ENCODE results near the gene ADGB.
"Not testable (repeated sequence)": the region's sequence is repeated elsewhere in the genome, so short reads cannot be mapped to it uniquely, and the experiment has no call there.

The ADGB gene

GRCh38 chr6:146840641-146841040, 241.9 kb downstream of the ADGB start:
- TF ChIP-seq, protein P1, sequence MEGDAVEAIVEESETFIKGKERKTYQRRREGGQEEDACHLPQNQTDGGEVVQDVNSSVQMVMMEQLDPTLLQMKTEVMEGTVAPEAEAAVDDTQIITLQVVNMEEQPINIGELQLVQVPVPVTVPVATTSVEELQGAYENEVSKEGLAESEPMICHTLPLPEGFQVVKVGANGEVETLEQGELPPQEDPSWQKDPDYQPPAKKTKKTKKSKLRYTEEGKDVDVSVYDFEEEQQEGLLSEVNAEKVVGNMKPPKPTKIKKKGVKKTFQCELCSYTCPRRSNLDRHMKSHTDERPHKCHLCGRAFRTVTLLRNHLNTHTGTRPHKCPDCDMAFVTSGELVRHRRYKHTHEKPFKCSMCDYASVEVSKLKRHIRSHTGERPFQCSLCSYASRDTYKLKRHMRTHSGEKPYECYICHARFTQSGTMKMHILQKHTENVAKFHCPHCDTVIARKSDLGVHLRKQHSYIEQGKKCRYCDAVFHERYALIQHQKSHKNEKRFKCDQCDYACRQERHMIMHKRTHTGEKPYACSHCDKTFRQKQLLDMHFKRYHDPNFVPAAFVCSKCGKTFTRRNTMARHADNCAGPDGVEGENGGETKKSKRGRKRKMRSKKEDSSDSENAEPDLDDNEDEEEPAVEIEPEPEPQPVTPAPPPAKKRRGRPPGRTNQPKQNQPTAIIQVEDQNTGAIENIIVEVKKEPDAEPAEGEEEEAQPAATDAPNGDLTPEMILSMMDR (IDR thresholded peaks at IDR 0.05; ENCODE audit: insufficient read depth, low read length, poor library complexity, severe bottlenecking) = no peak
- H3K36me3 ChIP-seq (ENCODE audit: control insufficient read depth, insufficient read depth, low read length) = no peaks in the 10 kb centered on the region
- DNase-seq (ENCODE audit: extremely low read depth, insufficient read length) = no peak

GRCh38 chr6:146847426-146847825, 248.7 kb downstream of the ADGB start:
- TF ChIP-seq, protein P1 (IDR thresholded peaks at IDR 0.05; ENCODE audit: insufficient read depth, low read length, poor library complexity, severe bottlenecking) = no peak
- H3K36me3 ChIP-seq (ENCODE audit: control insufficient read depth, insufficient read depth, low read length) = no peaks in the 10 kb centered on the region
- H3K27me3 ChIP-seq (replicated peaks; ENCODE audit: control insufficient read depth, insufficient read depth, low read length) = no peaks in the 10 kb centered on the region; the same call in 1 of the 2 replicates
- no peak overlapping the region for H3K4me3 ChIP-seq (replicated peaks; ENCODE audit: low read depth, low read length)
- DNase-seq (ENCODE audit: extremely low read depth, insufficient read length) = no peak

More at GRCh38 chr6:146840641-146841040, 241.9 kb downstream of the ADGB start:
- H3K27me3 ChIP-seq (replicated peaks; ENCODE audit: control insufficient read depth, insufficient read depth, low read length) = no peaks in the 10 kb centered on the region
- H3K4me3 ChIP-seq (replicated peaks; ENCODE audit: low read depth, low read length) = no peak overlapping the region

DNA sequence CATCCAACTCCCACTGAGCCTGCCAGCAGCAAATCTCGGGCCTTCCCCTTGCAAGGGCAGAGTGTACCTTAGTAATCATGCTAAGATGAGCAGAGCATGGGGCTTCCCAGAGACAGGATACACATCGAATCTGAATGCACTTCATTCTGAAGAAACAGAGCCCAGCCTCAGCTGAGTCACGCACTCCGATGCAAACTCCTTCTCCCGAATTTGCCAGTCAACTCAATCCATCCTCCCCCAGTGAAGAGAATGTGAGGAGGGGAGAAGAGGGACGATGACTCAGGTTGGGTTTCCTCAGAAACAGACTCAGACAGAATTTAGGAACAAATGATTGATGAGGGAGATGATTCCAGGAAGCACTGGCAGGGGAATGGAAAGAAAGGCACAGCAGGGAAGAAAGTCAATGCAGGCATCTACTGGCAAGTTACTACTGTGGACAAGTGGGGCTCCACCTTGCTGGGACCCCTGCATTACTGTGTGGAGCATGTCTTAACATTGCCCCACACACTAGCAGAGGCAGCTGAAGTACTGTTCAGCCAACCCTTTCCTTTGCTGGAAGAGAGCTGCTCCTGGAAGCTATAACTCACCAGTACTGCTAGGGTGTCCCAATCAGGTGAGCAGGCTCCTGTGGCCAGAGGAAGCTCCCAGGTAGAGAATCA, 251.6 kb downstream of the ADGB start:
- DNase-seq (ENCODE audit: extremely low read depth, insufficient read length) = no peak
- no peaks in the 10 kb centered on the region for H3K36me3 ChIP-seq (ENCODE audit: control insufficient read depth, insufficient read depth, low read length)
- no peaks in the 10 kb centered on the region; the same call in 1 of the 2 replicates for H3K27me3 ChIP-seq (replicated peaks; ENCODE audit: control insufficient read depth, insufficient read depth, low read length)
- no peak overlapping the region for H3K4me3 ChIP-seq (replicated peaks; ENCODE audit: low read depth, low read length)
- TF ChIP-seq, protein P1 (IDR thresholded peaks at IDR 0.05; ENCODE audit: insufficient read depth, low read length, poor library complexity, severe bottlenecking) = no peak

- Histone ChIP-seq H3K27me3 (replicated peaks; ENCODE audit: control insufficient read depth, insufficient read depth, low read length) (no peaks in the 10 kb centered on the region; the same call in 1 of the 2 replicates), H3K4me3 (replicated peaks; ENCODE audit: low read depth, low read length) (no peak overlapping the region), H3K36me3 (ENCODE audit: control insufficient read depth, insufficient read depth, low read length) (no peaks in the 10 kb centered on the region)
- DNase-seq (ENCODE audit: extremely low read depth, insufficient read length) = no peak
- TF ChIP-seq, protein P1 (IDR thresholded peaks at IDR 0.05; ENCODE audit: insufficient read depth, low read length, poor library complexity, severe bottlenecking) = no peak
Measured at GRCh38 chr6:146850981-146851380, 252.2 kb downstream of the ADGB start.

GRCh38 chr6:146851837-146852236, 253.1 kb downstream of the ADGB start:
- Histone ChIP-seq H3K36me3 (ENCODE audit: control insufficient read depth, insufficient read depth, low read length) (no peaks in the 10 kb centered on the region), H3K4me3 (replicated peaks; ENCODE audit: low read depth, low read length) (no peak overlapping the region), H3K27me3 (replicated peaks; ENCODE audit: control insufficient read depth, insufficient read depth, low read length) (no peaks in the 10 kb centered on the region; the same call in 1 of the 2 replicates)
- TF ChIP-seq, protein P1 (IDR thresholded peaks at IDR 0.05; ENCODE audit: insufficient read depth, low read length, poor library complexity, severe bottlenecking) = no peak
- no peak for DNase-seq (ENCODE audit: extremely low read depth, insufficient read length)

DNA sequence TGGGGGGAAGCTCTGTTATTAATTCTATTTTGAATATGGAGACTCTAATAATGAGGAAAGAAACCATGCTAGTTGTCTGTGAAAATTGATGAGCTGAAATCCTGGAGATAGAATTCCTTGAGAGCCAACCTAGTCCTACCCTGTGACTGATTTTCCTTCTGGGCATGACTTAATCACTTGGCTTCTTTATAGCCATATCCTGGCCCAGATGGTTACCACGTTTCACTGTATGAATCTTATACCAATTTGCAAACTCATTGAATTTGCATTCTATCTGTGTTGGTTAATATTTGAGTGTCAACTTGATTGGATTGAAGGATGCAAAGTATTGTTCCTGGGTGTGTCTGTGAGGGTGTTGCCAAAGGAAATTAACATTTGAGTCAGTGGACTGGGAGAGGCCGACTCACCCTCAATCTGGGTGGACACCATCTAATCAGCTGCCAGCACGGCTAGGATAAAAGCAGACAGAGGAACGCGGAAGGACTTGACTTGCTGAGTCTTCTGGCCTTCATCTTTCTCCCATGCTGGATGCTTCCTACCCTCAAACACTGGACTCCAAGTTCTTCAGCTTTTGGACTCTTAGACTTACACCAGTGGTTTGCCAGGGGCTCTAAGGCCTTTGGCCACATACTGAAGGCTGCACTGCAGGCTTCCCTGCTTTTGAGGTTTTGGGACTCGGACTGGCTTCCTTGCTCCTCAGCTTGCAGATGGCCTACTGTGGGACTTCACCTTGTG, 255.9 kb downstream of the ADGB start:
- not testable (repeated sequence) for DNase-seq (ENCODE audit: extremely low read depth, insufficient read length); H3K4me3 ChIP-seq (replicated peaks; ENCODE audit: low read depth, low read length); H3K27me3 ChIP-seq (replicated peaks; ENCODE audit: control insufficient read depth, insufficient read depth, low read length); H3K36me3 ChIP-seq (ENCODE audit: control insufficient read depth, insufficient read depth, low read length)

All from GM06990 (cell line).